Natural killer cell treated with Interleukin-12 subunit alpha and Interleukin-12 subunit beta and Interleukin-15 and Interleukin-18, amount 100 ng/mL, for 72 hours (primary cell): ENCODE data around the gene DRD4. TPM values are rescaled to one million over a fixed set of nuclear protein-coding genes. Genes with fewer than 3 reads are reported as not detected.

Source experiments
- ATAC-seq, 2 donors: fragments of 150-1000 bp; cut with Tn5 transposase in 1 of 2; sonication (Bioruptor Pico), chemical (Tn5 transposase) in 1 of 2; 2 replicates each; pipeline ENCODE4 v1.10.0; 2021
- DNase-seq: peaks from one replicate; pipeline ENCODE4 v3.0.0; 2022; ENCODE audit warnings: low spot score
- H3K27ac Mint-ChIP-seq, 2 donors: 1 replicate in 1 of 2; 2 replicates in 1 of 2; pipeline ENCODE4 v1.8.0; 2022; ENCODE audit warnings: mixed read lengths in 2 of 2, mild to moderate bottlenecking in 1 of 2, moderate library complexity in 1 of 2
- H3K27me3 Mint-ChIP-seq, 2 donors: 1 replicate in 1 of 2; 2 replicates in 1 of 2; pipeline ENCODE4 v1.8.0; 2022; ENCODE audit warnings: mixed read lengths in 2 of 2
- H3K36me3 Mint-ChIP-seq: one replicate; pipeline ENCODE4 v1.8.0; 2022; ENCODE audit warnings: mixed read lengths
- H3K4me1 Mint-ChIP-seq, 2 donors: 1 replicate in 1 of 2; 2 replicates in 1 of 2; pipeline ENCODE4 v1.8.0; 2022; ENCODE audit warnings: low read depth in 2 of 2, mixed read lengths in 2 of 2, mild to moderate bottlenecking in 1 of 2
- H3K4me3 Mint-ChIP-seq: one replicate; pipeline ENCODE4 v1.8.0; 2022; ENCODE audit warnings: mixed read lengths
- H3K9me3 Mint-ChIP-seq: 2 replicates; pipeline ENCODE4 v1.8.0; 2022; ENCODE audit warnings: mixed read lengths
- total RNA-seq, 2 donors: library from RNA; stranded (reverse); gene quantifications; one replicate each; pipeline ENCODE4 v1.2.3, GENCODE V29; 2022

Gene DRD4
- total RNA-seq, 2 donors from 2014 or later: 0.48 to 1.3 TPM

DNA sequence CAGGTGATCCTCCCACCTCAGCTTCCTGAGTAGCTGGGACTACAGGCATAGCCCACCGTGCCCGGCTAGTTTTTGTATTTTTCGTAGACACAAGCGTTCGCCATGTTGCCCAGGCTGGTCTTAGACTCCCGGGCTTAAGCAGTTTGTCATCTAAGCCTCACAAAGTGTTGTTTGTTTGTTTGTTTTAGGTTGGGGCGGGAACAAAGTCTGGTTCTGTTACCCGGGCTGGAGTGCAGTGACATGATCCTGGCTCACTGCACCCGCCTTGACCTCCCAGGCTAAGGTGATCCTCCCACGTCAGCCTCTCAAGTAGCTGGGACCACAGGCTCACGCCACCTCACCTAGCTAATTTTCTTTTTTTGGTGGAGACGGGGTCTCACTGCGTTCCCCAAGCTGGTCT lies 33.9 kb upstream of the DRD4 start:
- ATAC-seq: no peak
- Mint-ChIP-seq H3K9me3 (no peaks in the 10 kb centered on the region), H3K36me3 (no peaks in the 10 kb centered on the region), H3K4me1 (no peaks in the 10 kb centered on the region), H3K27me3 (no peaks in the 10 kb centered on the region), H3K4me3 (no peak overlapping the region), H3K27ac (no peak overlapping the region)
- DNase-seq: no peak

- no peaks in the 10 kb centered on the region for H3K36me3 Mint-ChIP-seq
- ATAC-seq (no peak), DNase-seq (no peak)
- no peaks in the 10 kb centered on the region for H3K27me3 Mint-ChIP-seq
- no peaks in the 10 kb centered on the region for H3K9me3 Mint-ChIP-seq
- no peaks in the 10 kb centered on the region for H3K4me1 Mint-ChIP-seq
- no peak overlapping the region for H3K27ac Mint-ChIP-seq
- H3K4me3 Mint-ChIP-seq: no peak overlapping the region
Measured at GRCh38 chr11:605286-606129, 31.6 kb upstream of the DRD4 start.

- Mint-ChIP-seq H3K27me3 (no peaks in the 10 kb centered on the region), H3K9me3 (no peaks in the 10 kb centered on the region), H3K4me3 (no peak overlapping the region), H3K27ac (no peak overlapping the region), H3K36me3 (no peaks in the 10 kb centered on the region), H3K4me1 (no peaks in the 10 kb centered on the region)
- ATAC-seq: no peak
- DNase-seq: peak; percentile 56
Measured at GRCh38 chr11:606245-606644, 30.8 kb upstream of the DRD4 start.

DNA sequence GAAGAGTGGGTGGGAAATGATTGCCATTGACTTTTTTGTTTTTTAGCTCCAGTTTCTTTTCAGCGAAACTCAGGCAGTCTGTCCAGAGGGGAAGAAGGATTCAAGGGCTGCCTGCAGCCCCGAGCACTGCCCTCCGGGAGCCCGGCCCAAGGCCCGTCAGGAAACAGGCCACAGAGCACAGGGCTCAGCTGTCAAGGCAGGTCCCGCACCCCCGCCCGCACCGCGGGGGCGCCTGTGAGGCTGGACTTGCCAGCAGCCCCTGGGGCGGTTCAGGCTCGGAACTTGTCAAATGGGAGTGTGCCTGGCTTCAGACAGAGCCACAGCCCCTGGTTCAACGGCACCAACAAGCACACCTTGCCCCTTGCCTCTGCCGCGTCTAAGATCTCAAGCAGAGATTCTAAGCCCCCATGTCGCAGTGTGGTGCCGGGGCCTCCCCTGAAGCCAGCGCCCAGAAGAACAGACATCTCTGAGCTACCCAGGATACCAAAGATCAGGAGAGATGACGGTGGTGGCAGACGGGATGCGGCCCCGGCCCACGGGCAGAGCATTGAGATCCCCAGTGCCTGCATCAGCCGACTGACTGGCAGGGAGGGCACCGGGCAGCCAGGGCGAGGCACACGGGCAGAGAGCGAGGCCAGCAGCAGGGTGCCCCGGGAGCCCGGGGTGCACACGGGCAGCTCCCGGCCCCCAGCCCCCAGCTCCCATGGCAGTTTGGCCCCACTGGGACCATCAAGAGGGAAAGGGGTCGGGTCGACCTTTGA lies 29.9 kb upstream of the DRD4 start:
- Mint-ChIP-seq H3K27ac (no peak overlapping the region), H3K36me3 (no peaks in the 10 kb centered on the region), H3K4me1 (peaks cover 2 to 3% of the 10 kb centered on the region in 2 donors), H3K4me3 (no peak overlapping the region), H3K9me3 (no peaks in the 10 kb centered on the region), H3K27me3 (no peaks in the 10 kb centered on the region)
- DNase-seq (peak; percentile 54), ATAC-seq (no peak)

- no peak overlapping the region for H3K4me3 Mint-ChIP-seq
- no peak for ATAC-seq
- peaks cover 4 to 5% of the 10 kb centered on the region in 2 donors for H3K4me1 Mint-ChIP-seq
- no peaks in the 10 kb centered on the region for H3K9me3 Mint-ChIP-seq
- DNase-seq: peak; percentile 55
- no peak overlapping the region for H3K27ac Mint-ChIP-seq
- no peaks in the 10 kb centered on the region for H3K36me3 Mint-ChIP-seq
- H3K27me3 Mint-ChIP-seq: no peaks in the 10 kb centered on the region
Measured at GRCh38 chr11:607971-608659, 29.0 kb upstream of the DRD4 start.

GRCh38 chr11:608791-609251 lies 28.2 kb upstream of the DRD4 start:
- Mint-ChIP-seq H3K27me3 (no peaks in the 10 kb centered on the region), H3K4me1 (peaks cover 4 to 5% of the 10 kb centered on the region in 2 donors), H3K36me3 (no peaks in the 10 kb centered on the region), H3K9me3 (no peaks in the 10 kb centered on the region), H3K27ac (no peak overlapping the region), H3K4me3 (no peak overlapping the region)
- DNase-seq: no peak
- ATAC-seq: no peak

- Mint-ChIP-seq H3K27ac (no peak overlapping the region), H3K27me3 (no peaks in the 10 kb centered on the region), H3K36me3 (no peaks in the 10 kb centered on the region), H3K4me3 (no peak overlapping the region), H3K4me1 (peaks cover 5 to 7% of the 10 kb centered on the region in 2 donors), H3K9me3 (no peaks in the 10 kb centered on the region)
- DNase-seq: peak; percentile 63
- ATAC-seq: no peak
Measured at GRCh38 chr11:609341-609811, 27.7 kb upstream of the DRD4 start.

GRCh38 chr11:610146-610801 lies 26.8 kb upstream of the DRD4 start:
- no peak overlapping the region for H3K4me3 Mint-ChIP-seq
- H3K9me3 Mint-ChIP-seq: no peaks in the 10 kb centered on the region
- DNase-seq (peak; percentile 58), ATAC-seq (no peak)
- peaks cover 5 to 7% of the 10 kb centered on the region in 2 donors for H3K4me1 Mint-ChIP-seq
- no peak overlapping the region for H3K27ac Mint-ChIP-seq
- no peaks in the 10 kb centered on the region for H3K27me3 Mint-ChIP-seq
- H3K36me3 Mint-ChIP-seq: no peaks in the 10 kb centered on the region

DNA sequence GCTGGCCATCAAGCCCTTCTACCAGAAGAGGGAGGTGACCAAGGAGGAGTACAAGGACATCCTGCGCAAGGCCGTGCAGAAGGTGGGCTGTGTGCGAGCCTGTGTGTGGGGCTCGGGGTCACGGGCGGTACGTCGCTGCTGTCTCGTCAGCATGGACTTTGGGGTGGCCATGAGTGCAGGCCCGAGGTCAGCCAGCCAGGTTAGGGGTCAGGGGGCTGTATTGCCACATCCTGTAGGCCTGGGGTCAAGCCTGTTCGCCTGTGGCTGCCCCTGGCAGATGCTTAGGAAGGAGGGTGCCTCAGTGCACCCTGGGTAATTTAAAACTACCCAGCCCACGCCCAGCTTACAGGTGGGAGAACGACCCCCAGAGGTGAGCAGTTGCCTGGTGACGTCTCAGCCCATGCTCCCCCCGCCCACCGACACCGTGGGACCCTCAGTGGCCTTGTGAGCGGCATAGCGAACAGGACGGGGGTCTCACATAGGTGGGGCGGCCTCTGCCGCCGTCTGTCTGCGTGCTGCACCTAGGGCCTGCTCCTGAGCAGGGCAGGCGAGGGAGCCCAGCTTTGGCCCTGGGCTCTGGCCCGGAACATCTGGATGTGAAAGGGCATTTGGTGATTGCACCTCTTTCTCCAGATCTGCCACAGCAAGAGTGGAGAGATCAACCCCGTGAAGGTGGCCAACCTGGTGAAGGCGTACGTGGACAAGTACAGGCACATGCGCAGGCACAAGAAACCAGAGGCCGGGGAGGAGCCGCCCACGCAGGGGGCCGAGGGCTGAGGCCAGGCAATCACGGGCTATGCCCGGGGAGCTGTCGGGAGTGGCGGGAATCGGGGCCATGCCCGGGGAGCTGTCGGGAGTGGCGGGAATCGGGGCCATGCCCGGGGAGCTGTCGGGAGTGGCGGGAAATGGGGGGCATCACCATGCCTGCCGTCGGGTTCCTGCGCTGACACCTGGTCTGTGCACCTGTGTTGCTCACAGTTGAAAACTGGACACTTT lies 25.8 kb upstream of the DRD4 start:
- H3K27me3 Mint-ChIP-seq: no peaks in the 10 kb centered on the region
- ATAC-seq: no peak
- H3K4me1 Mint-ChIP-seq: peaks cover 12% of the 10 kb centered on the region in 2 donors
- H3K27ac Mint-ChIP-seq: no peak overlapping the region
- no peaks in the 10 kb centered on the region for H3K36me3 Mint-ChIP-seq
- no peak for DNase-seq
- H3K4me3 Mint-ChIP-seq: no peak overlapping the region
- H3K9me3 Mint-ChIP-seq: no peaks in the 10 kb centered on the region

DNA sequence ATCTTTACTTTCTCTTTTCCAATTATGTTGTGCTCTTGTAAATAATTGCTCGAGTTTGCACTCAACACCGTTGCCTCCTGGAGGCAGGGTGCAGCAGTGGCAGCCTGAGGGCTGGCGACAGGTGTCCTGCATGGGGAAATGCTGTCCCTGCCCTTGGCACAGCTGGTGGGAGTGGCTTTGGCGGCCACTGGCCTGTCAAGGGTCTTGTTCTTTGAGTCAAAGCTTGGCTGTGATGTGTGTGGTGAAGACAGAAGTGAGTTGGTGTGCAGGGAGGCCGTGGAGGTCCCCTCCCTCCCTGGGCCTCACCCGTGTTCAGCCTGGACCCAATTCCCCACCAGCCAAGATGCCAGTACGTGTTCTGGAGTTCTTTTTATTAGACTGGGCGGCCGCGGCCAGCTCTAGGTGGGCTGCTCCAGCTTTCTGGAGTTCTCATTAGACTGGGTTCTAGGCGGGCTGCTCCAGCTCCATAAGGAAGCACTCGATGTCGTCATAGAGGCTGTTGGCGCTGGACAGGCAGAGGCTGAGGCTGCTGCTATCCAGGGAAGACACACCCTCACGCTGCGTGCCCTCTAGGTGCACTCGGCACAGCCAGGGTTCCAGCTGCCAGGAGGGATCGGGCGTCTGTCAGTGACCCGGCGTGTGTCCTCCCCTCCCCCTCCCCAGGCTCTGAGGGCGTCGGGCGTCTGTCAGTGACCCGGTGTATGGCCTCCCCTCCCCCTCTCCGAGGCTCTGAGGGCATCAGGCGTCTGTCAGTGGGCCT lies 24.7 kb upstream of the DRD4 start:
- no peak for ATAC-seq
- no peak for DNase-seq
- peak overlapping the region; percentile 68 to 70 for H3K27ac Mint-ChIP-seq
- peak overlapping the region; percentile 21 for H3K4me3 Mint-ChIP-seq
- H3K36me3 Mint-ChIP-seq: no peaks in the 10 kb centered on the region
- no peaks in the 10 kb centered on the region for H3K9me3 Mint-ChIP-seq
- no peaks in the 10 kb centered on the region for H3K27me3 Mint-ChIP-seq
- peaks cover 12 to 15% of the 10 kb centered on the region in 2 donors for H3K4me1 Mint-ChIP-seq

GRCh38 chr11:612961-613300 lies 24.1 kb upstream of the DRD4 start:
- DNase-seq: no peak
- H3K36me3 Mint-ChIP-seq: no peaks in the 10 kb centered on the region
- H3K27me3 Mint-ChIP-seq: no peaks in the 10 kb centered on the region
- no peak overlapping the region for H3K4me3 Mint-ChIP-seq
- no peak for ATAC-seq
- H3K9me3 Mint-ChIP-seq: no peaks in the 10 kb centered on the region
- H3K27ac Mint-ChIP-seq: no peak overlapping the region
- peaks cover 12 to 15% of the 10 kb centered on the region in 2 donors for H3K4me1 Mint-ChIP-seq

- no peaks in the 10 kb centered on the region for H3K9me3 Mint-ChIP-seq
- H3K4me3 Mint-ChIP-seq: no peak overlapping the region
- DNase-seq (no peak), ATAC-seq (peak; percentile 2 to 41)
- H3K27ac Mint-ChIP-seq: no peak overlapping the region
- no peaks in the 10 kb centered on the region for H3K27me3 Mint-ChIP-seq
- H3K4me1 Mint-ChIP-seq: peaks cover 12 to 15% of the 10 kb centered on the region in 2 donors
- H3K36me3 Mint-ChIP-seq: no peaks in the 10 kb centered on the region
Measured at GRCh38 chr11:613369-613968, 23.6 kb upstream of the DRD4 start.
